ENCODE data around the gene ROBO1.

ROBO1 gene

DNA sequence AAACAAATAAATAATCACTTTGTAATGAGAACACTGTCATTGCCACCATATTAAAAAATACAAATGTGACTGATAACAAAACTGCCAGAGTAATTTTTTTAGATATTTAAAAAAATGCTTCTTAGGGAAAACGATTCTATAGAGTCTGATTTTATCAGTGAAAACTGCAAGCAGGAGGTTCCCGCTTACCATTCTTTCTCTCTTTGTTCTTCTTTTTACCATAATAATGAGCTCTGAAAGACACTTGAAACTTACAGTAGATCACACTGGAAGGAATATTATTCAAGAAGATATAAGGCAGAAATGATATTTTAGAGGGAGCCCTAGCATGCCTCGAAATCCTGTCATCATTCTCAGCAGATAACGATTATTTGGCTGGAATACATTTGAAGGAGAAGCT, 701.3 kb downstream of the ROBO1 start:
- H4K20me1 ChIP-seq (ENCODE audit: insufficient read depth, low read length), result no peaks in the 10 kb centered on the region
- H3K36me3 ChIP-seq (replicated peaks; ENCODE audit: insufficient read depth, low read length), result no peaks in the 10 kb centered on the region
- no peak overlapping the region for H3K27ac ChIP-seq (ENCODE audit: low read length)
- H3K9ac ChIP-seq (ENCODE audit: low read length), result no peak overlapping the region
- no peaks in the 10 kb centered on the region for H3K9me3 ChIP-seq (replicated peaks; ENCODE audit: insufficient read depth, low read length)
- no peaks in the 10 kb centered on the region for H3K9me2 ChIP-seq (replicated peaks; ENCODE audit: insufficient read depth, low read length)
- no peak for TF ChIP-seq EZH2phosphoT487 (IDR thresholded peaks at IDR 0.05; ENCODE audit: low read length)
- TF ChIP-seq, protein P1, sequence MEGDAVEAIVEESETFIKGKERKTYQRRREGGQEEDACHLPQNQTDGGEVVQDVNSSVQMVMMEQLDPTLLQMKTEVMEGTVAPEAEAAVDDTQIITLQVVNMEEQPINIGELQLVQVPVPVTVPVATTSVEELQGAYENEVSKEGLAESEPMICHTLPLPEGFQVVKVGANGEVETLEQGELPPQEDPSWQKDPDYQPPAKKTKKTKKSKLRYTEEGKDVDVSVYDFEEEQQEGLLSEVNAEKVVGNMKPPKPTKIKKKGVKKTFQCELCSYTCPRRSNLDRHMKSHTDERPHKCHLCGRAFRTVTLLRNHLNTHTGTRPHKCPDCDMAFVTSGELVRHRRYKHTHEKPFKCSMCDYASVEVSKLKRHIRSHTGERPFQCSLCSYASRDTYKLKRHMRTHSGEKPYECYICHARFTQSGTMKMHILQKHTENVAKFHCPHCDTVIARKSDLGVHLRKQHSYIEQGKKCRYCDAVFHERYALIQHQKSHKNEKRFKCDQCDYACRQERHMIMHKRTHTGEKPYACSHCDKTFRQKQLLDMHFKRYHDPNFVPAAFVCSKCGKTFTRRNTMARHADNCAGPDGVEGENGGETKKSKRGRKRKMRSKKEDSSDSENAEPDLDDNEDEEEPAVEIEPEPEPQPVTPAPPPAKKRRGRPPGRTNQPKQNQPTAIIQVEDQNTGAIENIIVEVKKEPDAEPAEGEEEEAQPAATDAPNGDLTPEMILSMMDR (IDR thresholded peaks at IDR 0.05; ENCODE audit: low read length), result no peak
- TF ChIP-seq EZH2 (optimal IDR thresholded peaks at IDR 0.05; ENCODE audit: low read depth, low read length), result no peak
- no peak overlapping the region for H2AFZ ChIP-seq (ENCODE audit: low read length)
- H3F3A ChIP-seq (ENCODE audit: insufficient read depth, low read length), result no peaks in the 10 kb centered on the region
- no peak overlapping the region for H3K4me3 ChIP-seq (ENCODE audit: low read length)
- no peaks in the 10 kb centered on the region for H3K79me2 ChIP-seq (ENCODE audit: low read length)
- no peaks in the 10 kb centered on the region for H3K4me1 ChIP-seq (ENCODE audit: low read length)
- DNase-seq, result no peak
- no peak overlapping the region for H3K4me2 ChIP-seq (ENCODE audit: low read depth, low read length)
- no peaks in the 10 kb centered on the region for H3K27me3 ChIP-seq (replicated peaks; ENCODE audit: insufficient read depth, low read length)

DNA sequence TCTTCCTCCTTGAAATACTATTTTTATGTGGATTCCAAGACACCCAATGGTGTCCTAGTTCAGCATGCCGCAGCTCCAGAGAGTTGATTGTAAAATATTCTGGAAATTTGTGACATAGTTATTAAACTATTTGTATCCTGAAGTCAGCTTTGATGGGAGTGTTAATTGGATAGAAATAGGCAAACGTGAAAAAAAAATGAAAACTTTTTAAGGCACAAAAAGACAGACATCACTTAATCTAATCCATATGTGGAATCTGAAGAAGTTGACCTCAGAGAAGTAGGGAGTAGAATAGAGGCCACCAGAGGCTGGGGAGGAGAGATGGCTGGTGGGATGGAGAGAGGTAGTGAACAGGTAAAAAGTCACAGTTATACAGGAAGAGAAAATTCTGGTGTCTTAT, 704.2 kb downstream of the ROBO1 start:
- no peak for TF ChIP-seq EZH2 (optimal IDR thresholded peaks at IDR 0.05; ENCODE audit: low read depth, low read length)
- TF ChIP-seq EZH2phosphoT487 (IDR thresholded peaks at IDR 0.05; ENCODE audit: low read length), result no peak
- TF ChIP-seq, protein P1 (IDR thresholded peaks at IDR 0.05; ENCODE audit: low read length), result no peak
- Histone ChIP-seq H3K9me3 (replicated peaks; ENCODE audit: insufficient read depth, low read length) (no peaks in the 10 kb centered on the region), H3K27me3 (replicated peaks; ENCODE audit: insufficient read depth, low read length) (no peaks in the 10 kb centered on the region), H3F3A (ENCODE audit: insufficient read depth, low read length) (no peaks in the 10 kb centered on the region), H2AFZ (ENCODE audit: low read length) (no peak overlapping the region), H3K4me1 (ENCODE audit: low read length) (no peaks in the 10 kb centered on the region), H3K36me3 (replicated peaks; ENCODE audit: insufficient read depth, low read length) (no peaks in the 10 kb centered on the region), H4K20me1 (ENCODE audit: insufficient read depth, low read length) (no peaks in the 10 kb centered on the region), H3K4me3 (ENCODE audit: low read length) (no peak overlapping the region), H3K27ac (ENCODE audit: low read length) (no peak overlapping the region), H3K79me2 (ENCODE audit: low read length) (no peaks in the 10 kb centered on the region), H3K9me2 (replicated peaks; ENCODE audit: insufficient read depth, low read length) (no peaks in the 10 kb centered on the region), H3K4me2 (ENCODE audit: low read depth, low read length) (no peak overlapping the region), H3K9ac (ENCODE audit: low read length) (no peak overlapping the region)
- DNase-seq, result no peak

DNA sequence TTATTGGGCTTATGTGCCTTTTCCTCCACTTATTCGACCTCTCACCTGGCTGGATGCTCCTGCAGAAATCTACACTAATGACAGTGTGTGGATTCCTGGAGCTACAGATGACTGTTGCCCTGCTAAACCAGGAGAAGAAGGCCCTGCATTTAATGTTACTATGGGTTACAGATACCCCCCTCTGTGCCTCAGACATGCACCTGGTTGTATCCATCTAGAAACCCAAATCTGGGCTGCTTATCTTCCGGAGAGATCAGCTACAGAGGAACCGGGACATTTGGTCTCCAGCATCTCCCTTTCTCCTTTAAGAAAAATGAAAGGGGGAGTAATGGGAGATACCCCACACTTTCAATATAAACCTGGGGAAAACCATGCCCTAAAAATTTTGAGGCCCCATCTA, 710.0 kb downstream of the ROBO1 start:
- H3K27ac ChIP-seq (ENCODE audit: low read length), result no peak overlapping the region
- no peak overlapping the region for H3K9ac ChIP-seq (ENCODE audit: low read length)
- no peak overlapping the region for H3K4me2 ChIP-seq (ENCODE audit: low read depth, low read length)
- no peaks in the 10 kb centered on the region for H3K9me3 ChIP-seq (replicated peaks; ENCODE audit: insufficient read depth, low read length)
- H3K27me3 ChIP-seq (replicated peaks; ENCODE audit: insufficient read depth, low read length), result no peaks in the 10 kb centered on the region
- H3F3A ChIP-seq (ENCODE audit: insufficient read depth, low read length), result no peaks in the 10 kb centered on the region
- H2AFZ ChIP-seq (ENCODE audit: low read length), result no peak overlapping the region
- no peak for DNase-seq
- TF ChIP-seq EZH2phosphoT487 (IDR thresholded peaks at IDR 0.05; ENCODE audit: low read length), result no peak
- H3K4me3 ChIP-seq (ENCODE audit: low read length), result no peak overlapping the region
- no peaks in the 10 kb centered on the region for H3K36me3 ChIP-seq (replicated peaks; ENCODE audit: insufficient read depth, low read length)
- H3K9me2 ChIP-seq (replicated peaks; ENCODE audit: insufficient read depth, low read length), result no peaks in the 10 kb centered on the region
- no peaks in the 10 kb centered on the region for H3K79me2 ChIP-seq (ENCODE audit: low read length)
- no peaks in the 10 kb centered on the region for H4K20me1 ChIP-seq (ENCODE audit: insufficient read depth, low read length)
- H3K4me1 ChIP-seq (ENCODE audit: low read length), result no peaks in the 10 kb centered on the region

DNA sequence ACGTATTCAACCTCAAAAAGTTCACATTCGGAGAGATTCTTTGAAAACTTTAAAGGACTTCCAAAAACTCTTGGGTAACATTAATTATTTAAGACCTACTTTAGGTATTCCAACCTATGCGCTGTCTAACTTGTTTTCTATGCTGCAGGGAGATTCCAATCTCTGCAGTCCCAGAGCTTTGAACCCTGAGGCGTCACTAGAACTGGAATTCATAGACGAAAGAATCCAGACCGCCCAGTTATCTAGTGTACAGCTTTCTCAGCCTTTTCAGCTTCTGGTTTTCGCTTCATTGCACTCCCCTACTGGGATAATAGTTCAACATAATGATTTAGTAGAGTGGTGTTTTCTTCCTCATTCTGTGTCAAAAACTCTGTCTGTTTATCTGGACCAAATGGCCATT, 711.3 kb downstream of the ROBO1 start:
- Histone ChIP-seq H3K4me1 (ENCODE audit: low read length) (no peaks in the 10 kb centered on the region), H3K79me2 (ENCODE audit: low read length) (no peaks in the 10 kb centered on the region), H3K9me3 (replicated peaks; ENCODE audit: insufficient read depth, low read length) (no peaks in the 10 kb centered on the region), H3K27me3 (replicated peaks; ENCODE audit: insufficient read depth, low read length) (no peaks in the 10 kb centered on the region), H3K9me2 (replicated peaks; ENCODE audit: insufficient read depth, low read length) (no peaks in the 10 kb centered on the region), H3K27ac (ENCODE audit: low read length) (no peak overlapping the region), H3K4me2 (ENCODE audit: low read depth, low read length) (no peak overlapping the region), H3K36me3 (replicated peaks; ENCODE audit: insufficient read depth, low read length) (no peaks in the 10 kb centered on the region), H2AFZ (ENCODE audit: low read length) (no peak overlapping the region), H3K4me3 (ENCODE audit: low read length) (no peak overlapping the region), H3K9ac (ENCODE audit: low read length) (no peak overlapping the region), H3F3A (ENCODE audit: insufficient read depth, low read length) (no peaks in the 10 kb centered on the region), H4K20me1 (ENCODE audit: insufficient read depth, low read length) (no peaks in the 10 kb centered on the region)
- TF ChIP-seq, protein P1 (IDR thresholded peaks at IDR 0.05; ENCODE audit: low read length), result no peak
- TF ChIP-seq EZH2phosphoT487 (IDR thresholded peaks at IDR 0.05; ENCODE audit: low read length) (no peak), EZH2 (optimal IDR thresholded peaks at IDR 0.05; ENCODE audit: low read depth, low read length) (no peak)
- no peak for DNase-seq

All from MM.1S (cell line).